HepG2 (cell line): ENCODE results near the gene COPZ1. TPM values are rescaled to one million over a fixed set of nuclear protein-coding genes. Genes with fewer than 3 reads are reported as not detected.

Source experiments
- ATAC-seq: fragments of 200-7000 bp; cut with Tn5 transposase; 3 replicates; pipeline ENCODE4 v1.9.1; 2020; ENCODE audit warnings: mild to moderate bottlenecking, moderate library complexity
- BruUV-seq: library from RNA; stranded (reverse); fragments of 400-500 nt; replicated peaks from 2 replicates; lab custom pipeline; 2021; lab: Mats Ljungman, UMichigan
- CTCF ChIA-PET: fragments of 300-600 bp; formaldehyde crosslinking; extraction: SDS; loops from one replicate; lab custom pipeline; 2021; ENCODE audit warnings: low total read pairs, inconsistent platforms, low intra/inter-chr PET ratio; lab: Yijun Ruan, JAX
- POLR2A ChIA-PET: fragments of 350-600 bp; sonication (Branson Sonifier 250); formaldehyde crosslinking; loops from one replicate; lab custom pipeline; 2020; ENCODE audit warnings: antibody characterized with exemption, inconsistent platforms; lab: Yijun Ruan, JAX
- DNase-seq: peaks from one replicate; pipeline ENCODE4 v3.0.0-alpha.2; 2015; ENCODE audit warnings: low spot score
- FAIRE-seq: peaks from 3 replicates; lab custom pipeline; 2011; peaks lifted over from hg19 to GRCh38; lab: Jason Lieb, UNC
- H2AFZ ChIP-seq: one replicate; pipeline ENCODE4 v1.6.1; 2011; ENCODE audit warnings: low read length, inconsistent platforms
- H3K27ac ChIP-seq: fragments of 300-600 bp; 3 replicates; pipeline ENCODE4 v1.8.0; 2011; ENCODE audit warnings: mixed run types, mild to moderate bottlenecking, mixed read lengths, low read length, inconsistent platforms; ENCODE audit not compliant: insufficient read depth; ENCODE audit errors: extremely low read length
- H3K27me3 ChIP-seq, 2 experiments: fragments of 200-600 bp in 1 of 2; 2 replicates in 1 of 2; 3 replicates in 1 of 2; pipeline versions ENCODE4 v1.6.0 to v1.8.0; 2011; ENCODE audit warnings: low read length in 2 of 2, mild to moderate bottlenecking in 2 of 2, moderate library complexity in 2 of 2, inconsistent platforms in 1 of 2; ENCODE audit not compliant: insufficient read depth in 2 of 2, control insufficient read depth in 1 of 2
- H3K36me3 ChIP-seq, 2 experiments: fragments of 200-600 bp in 1 of 2; replicated peaks in 1 of 2; 2 replicates in 1 of 2; 3 replicates in 1 of 2; pipeline versions ENCODE4 v1.5.1 to v1.8.0; 2011; ENCODE audit warnings: low read length in 2 of 2, inconsistent platforms in 1 of 2; ENCODE audit not compliant: insufficient read depth in 2 of 2, control insufficient read depth in 1 of 2
- H3K4me1 ChIP-seq: 2 replicates; pipeline ENCODE4 v1.5.1; 2012; ENCODE audit warnings: low read length, inconsistent platforms; ENCODE audit not compliant: insufficient read depth
- H3K4me2 ChIP-seq: 2 replicates; pipeline ENCODE4 v1.6.0; 2011; ENCODE audit warnings: low read depth, low read length, inconsistent platforms
- H3K4me3 ChIP-seq, 3 experiments: fragments of 200-600 bp in 1 of 3; sonication (generic), shearing (Covaris generic) in 1 of 3; replicated peaks in 1 of 3; 2 replicates each; pipeline ENCODE4 v1.5.1; 2011 to 2016; ENCODE audit warnings: low read length in 3 of 3, inconsistent platforms in 2 of 3, low read depth in 2 of 3, mild to moderate bottlenecking in 2 of 3, control low read depth in 1 of 3, mixed read lengths in 1 of 3; ENCODE audit not compliant: insufficient read depth in 1 of 3
- H3K79me2 ChIP-seq: one replicate; pipeline ENCODE4 v1.6.1; 2011; ENCODE audit warnings: low read length, inconsistent platforms; ENCODE audit not compliant: insufficient read depth
- H3K9ac ChIP-seq: 2 replicates; pipeline ENCODE4 v1.6.0; 2011; ENCODE audit warnings: mild to moderate bottlenecking, low read depth, low read length, inconsistent platforms; ENCODE audit not compliant: insufficient read depth
- H3K9me3 ChIP-seq: 2 replicates; pipeline ENCODE4 v1.5.1; 2012; ENCODE audit warnings: mild to moderate bottlenecking, low read length
- H4K20me1 ChIP-seq: 2 replicates; pipeline ENCODE4 v1.6.0; 2011; ENCODE audit warnings: inconsistent platforms, mild to moderate bottlenecking, low read length, moderate library complexity; ENCODE audit not compliant: insufficient read depth
- HNRNPL ChIP-seq: fragments of 200-400 bp; formaldehyde crosslinking; IDR thresholded peaks from 2 replicates; pipeline ENCODE4 v1.6.1; 2017; ENCODE audit warnings: mild to moderate bottlenecking, low read depth, low read length
- PHF20 ChIP-seq: sonication (generic); formaldehyde crosslinking; IDR thresholded peaks from 2 replicates; pipeline ENCODE4 v1.5.0; 2020; ENCODE audit warnings: mild to moderate bottlenecking, missing genetic modification reagents
- SIX4 ChIP-seq: sonication (generic); formaldehyde crosslinking; IDR thresholded peaks from 2 replicates; pipeline ENCODE4 v1.4.0; 2020; ENCODE audit warnings: missing genetic modification reagents
- STAG1 ChIP-seq: sonication (generic); formaldehyde crosslinking; IDR thresholded peaks from 2 replicates; pipeline ENCODE4 v1.4.0; 2020; ENCODE audit warnings: missing genetic modification reagents
- ZFP37 ChIP-seq: sonication (generic); formaldehyde crosslinking; IDR thresholded peaks from 2 replicates; pipeline ENCODE4 v1.4.0; 2020; ENCODE audit warnings: missing genetic modification reagents, borderline replicate concordance
- ZNF124 ChIP-seq: sonication (generic); formaldehyde crosslinking; IDR thresholded peaks from 2 replicates; pipeline ENCODE4 v1.4.0; 2020; ENCODE audit warnings: missing genetic modification reagents
- ZNF225 ChIP-seq: sonication (generic); formaldehyde crosslinking; IDR thresholded peaks from 2 replicates; pipeline ENCODE4 v1.4.0; 2020; ENCODE audit warnings: mild to moderate bottlenecking, missing genetic modification reagents
- ZNF292 ChIP-seq: sonication (generic); formaldehyde crosslinking; IDR thresholded peaks from 2 replicates; pipeline ENCODE4 v1.8.1; 2022; ENCODE audit warnings: mild to moderate bottlenecking, low read depth, missing genetic modification reagents, borderline replicate concordance
- ZNF468 ChIP-seq: sonication (generic); formaldehyde crosslinking; IDR thresholded peaks from 2 replicates; pipeline ENCODE4 v1.8.0; 2022; ENCODE audit warnings: mild to moderate bottlenecking, moderate library complexity, missing genetic modification reagents
- ZNF792 ChIP-seq: IDR thresholded peaks from 2 replicates; pipeline ENCODE4 v1.6.1; 2016
- ZNF883 ChIP-seq: sonication (generic); formaldehyde crosslinking; IDR thresholded peaks from 2 replicates; pipeline ENCODE4 v1.5.1; 2020; ENCODE audit warnings: mild to moderate bottlenecking, missing genetic modification reagents; ENCODE audit errors: not compliant biosample characterization
- ZSCAN22 ChIP-seq: sonication (generic); formaldehyde crosslinking; IDR thresholded peaks from 2 replicates; pipeline ENCODE4 v1.4.0; 2020; ENCODE audit warnings: mild to moderate bottlenecking, missing genetic modification reagents
- WGBS: methylation state at CpG from one replicate; pipeline ENCODE4 v1.1.6; 2017; ENCODE audit warnings: low lambda C conversion rate; 5-methylcytosine and 5-hydroxymethylcytosine counted together
- in situ Hi-C: cut with HindIII; loops from 2 replicates; pipeline ENCODE4 v1.10.0; 2017; ENCODE audit warnings: low pct_unique_long_range_greater_than_20kb; ENCODE audit not compliant: extremely low pct_ligation_motif_present
- intact Hi-C: fragments of 100-400 bp; cut with micrococcal nuclease; formaldehyde crosslinking; loops from one replicate; pipeline ENCODE4 v1.10.0; 2022; ENCODE audit not compliant: unreplicated experiment
- polyA plus RNA-seq, 8 experiments: library from polyadenylated mRNA; depleted of rRNA in 3 of 8; stranded (reverse) in 7 of 8; unstranded in 1 of 8; fragments of >200 nt; fragmentation: Illumina TruSeq in 4 of 8; extraction: Trizol in 4 of 8; gene quantifications; 2 replicates each; pipeline versions ENCODE4 v1.2.1 to v1.2.3, GENCODE V29; 2011 to 2016; ENCODE audit warnings: low read depth in 4 of 8, missing spikeins in 1 of 8, mixed read lengths in 1 of 8; ENCODE audit not compliant: insufficient read depth in 1 of 8
- total RNA-seq, 5 experiments: library from RNA; depleted of rRNA; stranded (reverse); fragments of >200 nt; fragmentation: Illumina TruSeq; extraction: Trizol; gene quantifications; 2 replicates each; pipeline ENCODE4 v1.2.3, GENCODE V29; 2016; ENCODE audit warnings: low read depth in 1 of 5
- TF ChIP-seq, protein P1 (sequence below): sonication (generic); formaldehyde crosslinking; IDR thresholded peaks from 2 replicates; pipeline ENCODE4 v1.5.0; 2020; ENCODE audit warnings: missing genetic modification reagents
- TF ChIP-seq, protein P2 (sequence below): sonication (generic); formaldehyde crosslinking; IDR thresholded peaks from 2 replicates; pipeline ENCODE4 v1.8.1; 2023; ENCODE audit warnings: mild to moderate bottlenecking, moderate library complexity, missing genetic modification reagents
- TF ChIP-seq, protein P3 (sequence below): conservative IDR thresholded peaks from 2 replicates; pipeline ENCODE4 v1.6.1; 2018; ENCODE audit warnings: missing genetic modification reagents
- TF ChIP-seq, protein P4 (sequence below): sonication (generic); formaldehyde crosslinking; IDR thresholded peaks from 2 replicates; pipeline ENCODE4 v1.4.0; 2020; ENCODE audit warnings: missing genetic modification reagents
- TF ChIP-seq, protein P5 (sequence below): sonication (generic); formaldehyde crosslinking; IDR thresholded peaks from 2 replicates; pipeline ENCODE4 v1.5.1; 2020; ENCODE audit warnings: missing genetic modification reagents, mild to moderate bottlenecking, borderline replicate concordance

The COPZ1 gene
- total and polyA plus RNA-seq, 2 of the 13 experiments (the other 11 are each of a cell fraction or from before 2014, with no cell fraction given) = 125 to 184 TPM

DNA sequence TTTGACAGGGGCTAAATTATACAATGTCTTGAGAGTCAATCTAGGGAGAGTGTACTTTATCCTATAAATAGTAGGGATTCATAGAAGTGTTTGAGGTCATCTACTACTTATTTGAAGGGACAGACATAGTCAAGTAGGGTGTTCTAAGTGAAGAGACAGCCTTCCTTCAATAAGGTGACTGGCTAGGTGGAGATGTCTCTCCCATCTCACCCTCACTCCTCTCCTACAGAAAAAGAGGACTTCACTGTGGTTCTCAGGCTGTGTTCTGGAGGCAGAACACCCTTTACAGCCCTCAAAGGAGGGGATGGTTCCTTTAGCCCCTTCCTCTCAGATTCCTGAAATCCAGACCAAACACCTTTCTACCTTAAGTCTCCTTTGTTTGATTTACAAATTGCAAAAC is 21.3 kb upstream of the COPZ1 start (continued):
- TF ChIP-seq, protein P1, sequence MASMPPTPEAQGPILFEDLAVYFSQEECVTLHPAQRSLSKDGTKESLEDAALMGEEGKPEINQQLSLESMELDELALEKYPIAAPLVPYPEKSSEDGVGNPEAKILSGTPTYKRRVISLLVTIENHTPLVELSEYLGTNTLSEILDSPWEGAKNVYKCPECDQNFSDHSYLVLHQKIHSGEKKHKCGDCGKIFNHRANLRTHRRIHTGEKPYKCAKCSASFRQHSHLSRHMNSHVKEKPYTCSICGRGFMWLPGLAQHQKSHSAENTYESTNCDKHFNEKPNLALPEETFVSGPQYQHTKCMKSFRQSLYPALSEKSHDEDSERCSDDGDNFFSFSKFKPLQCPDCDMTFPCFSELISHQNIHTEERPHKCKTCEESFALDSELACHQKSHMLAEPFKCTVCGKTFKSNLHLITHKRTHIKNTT (CRISPR knock-in tag) = no peak
- TF ChIP-seq, all 625 proteins: peak for 1

DNA sequence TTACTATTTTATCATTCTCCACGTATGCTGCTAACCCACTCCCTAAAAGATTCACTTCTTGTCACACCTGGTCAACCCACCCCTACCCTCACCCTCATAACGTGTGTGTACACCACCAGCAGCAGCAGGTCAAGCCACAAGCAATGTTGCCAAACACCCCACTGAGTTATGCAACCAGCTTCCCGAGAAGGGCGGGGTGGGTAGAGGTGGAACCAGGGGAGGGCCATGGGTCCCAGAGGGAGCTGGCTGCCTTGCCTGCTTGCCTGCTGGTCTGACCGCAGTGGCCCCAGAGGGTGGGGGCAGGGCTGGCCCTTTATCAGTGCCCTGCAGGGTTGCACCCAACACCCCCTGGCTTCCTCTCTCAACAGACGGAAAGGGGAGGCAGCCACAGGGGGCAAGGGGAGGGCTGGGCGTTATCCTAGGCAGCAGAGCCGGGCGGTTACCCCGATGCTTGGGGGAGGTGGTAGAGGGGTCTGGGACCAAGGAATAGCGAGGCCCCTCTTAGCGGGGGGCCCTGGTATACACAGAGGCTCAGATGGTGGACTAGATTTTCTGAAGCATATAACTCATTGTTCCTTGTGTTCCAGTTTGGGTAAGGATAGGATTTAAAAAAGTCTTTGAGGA is 20.6 kb upstream of the COPZ1 start:
- no peaks in the 10 kb centered on the region for H3K9me3 ChIP-seq
- BruUV-seq = no TSS peak
- peak overlapping the region; percentile 63 for H3K4me2 ChIP-seq
- in situ Hi-C loops = no loop called here
- H3K9ac ChIP-seq = peak overlapping the region; percentile 19
- no peak overlapping the region for H3K27ac ChIP-seq
- no peaks in the 10 kb centered on the region for H4K20me1 ChIP-seq
- DNase-seq (peak; percentile 85), ATAC-seq (peak; percentile 74), FAIRE-seq (peak; percentile 91)
- H3K36me3 ChIP-seq = no peaks in the 10 kb centered on the region
- peak overlapping the region in 2 of 3 experiments; percentile 17 to 35; a peak in 2 of 6 replicates for H3K4me3 ChIP-seq
- 13% methylated on average over 10 of the region's 12 CpGs for WGBS
- CTCF ChIA-PET = no interaction called here
- intact Hi-C loops = no loop called here
- H3K79me2 ChIP-seq = peaks cover 2% of the 10 kb centered on the region
- H3K4me1 ChIP-seq = peaks cover 73% of the 10 kb centered on the region
- no peak overlapping the region for H2AFZ ChIP-seq
- POLR2A ChIA-PET = interaction anchor here (1.0 to 1.4 kb wide), 4 partner anchors 10 to 24 kb away, joined by 6 to 10 read pairs (median 8); partner anchors contain the start of genes CBX5, COPZ1 and HNRNPA1
- no peaks in the 10 kb centered on the region for H3K27me3 ChIP-seq
- TF ChIP-seq, protein P2, sequence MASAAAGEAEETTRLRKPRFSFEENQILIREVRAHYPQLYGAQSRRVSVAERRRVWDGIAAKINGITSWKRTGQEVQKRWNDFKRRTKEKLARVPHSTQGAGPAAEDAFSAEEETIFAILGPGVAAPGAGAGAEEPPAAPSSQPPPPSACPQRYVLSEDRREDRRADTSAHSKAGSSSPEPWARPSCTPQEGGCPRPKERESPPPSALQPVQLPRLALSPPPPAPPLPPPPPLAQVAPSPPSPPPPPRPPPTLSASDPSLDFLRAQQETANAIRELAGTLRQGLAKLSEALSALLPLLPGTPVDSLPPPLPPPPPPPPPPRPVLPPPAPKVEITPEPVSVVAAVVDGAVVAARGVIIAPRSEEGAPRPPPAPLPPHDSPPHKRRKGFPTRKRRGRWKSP (CRISPR knock-in tag) = peak; percentile 47; the same call in 1 of the 2 replicates
- TF ChIP-seq STAG1 (CRISPR knock-in tag) (0 out of 2 replicates have a peak, but pooled peaks have one; percentile 7), ZNF792 (peak; percentile 74; the same call in 1 of the 2 replicates), ZNF883 (CRISPR knock-in tag) (no peak), ZNF468 (CRISPR knock-in tag) (no peak), PHF20 (CRISPR knock-in tag) (no peak), ZNF225 (CRISPR knock-in tag) (0 out of 2 replicates have a peak, but pooled peaks have one; percentile 70), ZFP37 (CRISPR knock-in tag) (no peak), ZNF124 (CRISPR knock-in tag) (0 out of 2 replicates have a peak, but pooled peaks have one; percentile 26), ZSCAN22 (peak; percentile 85), ZNF292 (CRISPR knock-in tag) (peak; percentile 83; the same call in 1 of the 2 replicates), HNRNPL (peak; percentile 86), SIX4 (CRISPR knock-in tag) (0 out of 2 replicates have a peak, but pooled peaks have one; percentile 44)
- TF ChIP-seq, protein P3, sequence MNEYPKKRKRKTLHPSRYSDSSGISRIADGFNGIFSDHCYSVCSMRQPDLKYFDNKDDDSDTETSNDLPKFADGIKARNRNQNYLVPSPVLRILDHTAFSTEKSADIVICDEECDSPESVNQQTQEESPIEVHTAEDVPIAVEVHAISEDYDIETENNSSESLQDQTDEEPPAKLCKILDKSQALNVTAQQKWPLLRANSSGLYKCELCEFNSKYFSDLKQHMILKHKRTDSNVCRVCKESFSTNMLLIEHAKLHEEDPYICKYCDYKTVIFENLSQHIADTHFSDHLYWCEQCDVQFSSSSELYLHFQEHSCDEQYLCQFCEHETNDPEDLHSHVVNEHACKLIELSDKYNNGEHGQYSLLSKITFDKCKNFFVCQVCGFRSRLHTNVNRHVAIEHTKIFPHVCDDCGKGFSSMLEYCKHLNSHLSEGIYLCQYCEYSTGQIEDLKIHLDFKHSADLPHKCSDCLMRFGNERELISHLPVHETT (CRISPR knock-in tag) = no peak
- TF ChIP-seq, protein P4, sequence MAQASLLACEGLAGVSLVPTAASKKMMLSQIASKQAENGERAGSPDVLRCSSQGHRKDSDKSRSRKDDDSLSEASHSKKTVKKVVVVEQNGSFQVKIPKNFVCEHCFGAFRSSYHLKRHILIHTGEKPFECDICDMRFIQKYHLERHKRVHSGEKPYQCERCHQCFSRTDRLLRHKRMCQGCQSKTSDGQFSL = 0 out of 2 replicates have a peak, but pooled peaks have one; percentile 55
- TF ChIP-seq, protein P5, sequence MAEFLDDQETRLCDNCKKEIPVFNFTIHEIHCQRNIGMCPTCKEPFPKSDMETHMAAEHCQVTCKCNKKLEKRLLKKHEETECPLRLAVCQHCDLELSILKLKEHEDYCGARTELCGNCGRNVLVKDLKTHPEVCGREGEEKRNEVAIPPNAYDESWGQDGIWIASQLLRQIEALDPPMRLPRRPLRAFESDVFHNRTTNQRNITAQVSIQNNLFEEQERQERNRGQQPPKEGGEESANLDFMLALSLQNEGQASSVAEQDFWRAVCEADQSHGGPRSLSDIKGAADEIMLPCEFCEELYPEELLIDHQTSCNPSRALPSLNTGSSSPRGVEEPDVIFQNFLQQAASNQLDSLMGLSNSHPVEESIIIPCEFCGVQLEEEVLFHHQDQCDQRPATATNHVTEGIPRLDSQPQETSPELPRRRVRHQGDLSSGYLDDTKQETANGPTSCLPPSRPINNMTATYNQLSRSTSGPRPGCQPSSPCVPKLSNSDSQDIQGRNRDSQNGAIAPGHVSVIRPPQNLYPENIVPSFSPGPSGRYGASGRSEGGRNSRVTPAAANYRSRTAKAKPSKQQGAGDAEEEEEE (CRISPR knock-in tag) = no peak
